Suprapubic skin (tissue), 3 donors: ENCODE results near the gene EFEMP2.

Experiments used
- CTCF ChIP-seq, 2 donors: fragments of 200-600 bp in 1 of 2; fragments of 450-650 bp in 1 of 2; sonication (generic) in 1 of 2; IDR thresholded peaks; one replicate each; pipeline ENCODE4 v1.5.1; 2016 to 2019; ENCODE audit warnings: antibody characterized with exemption in 2 of 2, mild to moderate bottlenecking in 1 of 2, moderate library complexity in 1 of 2
- POLR2A ChIP-seq, 2 donors: fragments of 450-650 bp; IDR thresholded peaks; one replicate each; pipeline ENCODE4 v1.6.1; 2017; ENCODE audit warnings: antibody characterized with exemption in 2 of 2, mild to moderate bottlenecking in 2 of 2, moderate library complexity in 2 of 2

DNA sequence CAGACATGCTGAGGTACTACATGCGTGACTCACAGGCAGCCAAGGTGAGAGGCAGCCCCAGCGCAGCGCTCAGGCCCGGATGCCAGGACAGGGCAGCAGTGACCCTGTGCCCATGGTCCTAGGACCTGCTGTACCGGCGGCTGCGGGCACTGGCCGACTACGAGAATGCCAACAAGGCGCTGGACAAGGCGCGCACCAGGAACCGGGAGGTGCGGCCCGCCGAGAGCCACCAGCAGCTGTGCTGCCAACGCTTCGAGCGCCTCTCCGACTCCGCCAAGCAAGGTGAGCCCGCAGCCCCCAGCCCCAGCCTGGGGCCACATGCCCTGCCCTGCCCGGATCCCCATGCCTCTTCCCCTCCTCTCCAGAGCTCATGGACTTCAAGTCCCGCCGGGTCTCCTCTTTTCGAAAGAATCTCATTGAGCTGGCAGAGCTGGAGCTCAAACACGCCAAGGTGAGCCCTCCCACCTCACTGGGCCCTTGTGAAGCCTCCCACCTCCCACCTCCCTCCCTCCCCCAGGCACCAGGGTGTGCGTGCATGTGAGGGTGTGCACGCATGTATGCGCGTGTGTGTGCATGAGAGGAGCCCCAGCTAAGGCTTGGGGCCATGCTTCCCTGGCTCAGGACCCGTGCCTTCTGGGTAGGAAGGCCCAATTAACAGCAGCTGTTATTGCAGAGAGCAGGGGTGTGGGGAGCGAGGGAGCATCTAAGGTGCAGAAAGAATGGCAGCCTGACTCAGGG is 19.9 kb downstream of the EFEMP2 start:
- TF ChIP-seq POLR2A (IDR thresholded peaks at IDR 0.05) (no peak), CTCF (IDR thresholded peaks at IDR 0.05) (no peak)
